GM12801 (cell line): ENCODE measurements around the gene CDH8.

ENCODE experiments used
- CTCF ChIP-seq: IDR thresholded peaks from one replicate; pipeline ENCODE4 v1.5.1; 2011; ENCODE audit warnings: control low read depth; ENCODE audit not compliant: insufficient read length; ENCODE audit errors: extremely low read depth

CDH8 gene

GRCh38 chr16:61836804-61837393, 199.3 kb downstream of the CDH8 start:
- no peak for TF ChIP-seq CTCF

- no peak for TF ChIP-seq CTCF
Measured at GRCh38 chr16:61834082-61834481, 202.2 kb downstream of the CDH8 start.

GRCh38 chr16:61831351-61831917, 204.8 kb downstream of the CDH8 start:
- no peak for TF ChIP-seq CTCF

GRCh38 chr16:61829631-61830030, 206.6 kb downstream of the CDH8 start:
- no peak for TF ChIP-seq CTCF

GRCh38 chr16:61823326-61823725, 212.9 kb downstream of the CDH8 start:
- TF ChIP-seq CTCF = no peak

- TF ChIP-seq CTCF = no peak
Measured at GRCh38 chr16:61820820-61821219, 215.4 kb downstream of the CDH8 start.

- no peak for TF ChIP-seq CTCF
Measured at GRCh38 chr16:61820398-61820797, 215.8 kb downstream of the CDH8 start.
